Smooth muscle cell (in vitro differentiated cells): Measurements from ENCODE around the gene LCN6. TPM values are rescaled to one million over a fixed set of nuclear protein-coding genes. Genes with fewer than 3 reads are reported as not detected.
"Not testable (repeated sequence)": the region's sequence is repeated elsewhere in the genome, so short reads cannot be mapped to it uniquely, and the experiment has no call there.

Experiments used
- DNase-seq: peaks from one replicate; lab custom pipeline; 2025; ENCODE audit not compliant: unreplicated experiment; lab: John Stamatoyannopoulos, UW
- H2AFZ ChIP-seq: fragments of 200-600 bp; sonication (generic); 2 replicates; pipeline ENCODE4 v1.6.0; 2016; ENCODE audit warnings: antibody characterized with exemption, low read depth, mild to moderate bottlenecking
- H3F3A ChIP-seq: fragments of 200-600 bp; sonication (generic); 2 replicates; pipeline ENCODE4 v1.6.0; 2017; ENCODE audit warnings: antibody characterized with exemption, low read depth
- H3K27ac ChIP-seq: fragments of 200-600 bp; sonication (generic); 2 replicates; pipeline ENCODE4 v1.5.1; 2016; ENCODE audit warnings: low read depth, mild to moderate bottlenecking
- H3K27me3 ChIP-seq: fragments of 200-600 bp; sonication (generic); 2 replicates; pipeline ENCODE4 v1.6.1; 2016; ENCODE audit warnings: low read depth, mild to moderate bottlenecking
- H3K36me3 ChIP-seq: fragments of 200-600 bp; sonication (generic); 2 replicates; pipeline ENCODE4 v1.5.1; 2016; ENCODE audit warnings: low read depth
- H3K4me1 ChIP-seq: fragments of 200-600 bp; sonication (generic); 2 replicates; pipeline ENCODE4 v1.5.1; 2016; ENCODE audit warnings: low read depth
- H3K4me2 ChIP-seq: fragments of 200-600 bp; sonication (generic); 2 replicates; pipeline ENCODE4 v1.6.0; 2016; ENCODE audit warnings: mild to moderate bottlenecking
- H3K4me3 ChIP-seq: fragments of 200-600 bp; sonication (generic); 2 replicates; pipeline ENCODE4 v1.5.1; 2016; ENCODE audit warnings: mild to moderate bottlenecking
- H3K79me2 ChIP-seq: fragments of 200-600 bp; sonication (generic); 2 replicates; pipeline ENCODE4 v1.6.0; 2016; ENCODE audit warnings: low read depth, mild to moderate bottlenecking
- H3K9ac ChIP-seq: fragments of 200-600 bp; sonication (generic); 2 replicates; pipeline ENCODE4 v1.6.0; 2016; ENCODE audit warnings: low read depth
- H3K9me3 ChIP-seq: fragments of 200-600 bp; sonication (generic); replicated peaks from 2 replicates; pipeline ENCODE4 v1.5.1; 2016; ENCODE audit warnings: low read depth
- H4K20me1 ChIP-seq: fragments of 200-600 bp; sonication (generic); 2 replicates; pipeline ENCODE4 v1.6.0; 2016; ENCODE audit warnings: low read depth
- WGBS: methylation state at CpG from one replicate; pipeline ENCODE4 v1.1.7; 2016; ENCODE audit warnings: low lambda C conversion rate; 5-methylcytosine and 5-hydroxymethylcytosine counted together
- polyA plus RNA-seq: library from polyadenylated mRNA; unstranded; fragments of >200 nt; fragmentation: Nextera tagmentation; extraction: Ambion mirVana; gene quantifications from 2 replicates; pipeline ENCODE4 v1.2.1, GENCODE V29; 2016
- total RNA-seq: library from RNA; depleted of rRNA; stranded (reverse); fragments of >200 nt; gene quantifications from 2 replicates; pipeline ENCODE4 v1.2.3, GENCODE V29; 2014
- TF ChIP-seq, protein P1 (sequence below): fragments of 200-600 bp; sonication (generic); IDR thresholded peaks from 2 replicates; pipeline ENCODE4 v1.5.1; 2017; ENCODE audit warnings: borderline replicate concordance, mild to moderate bottlenecking, antibody characterized with exemption; ENCODE audit not compliant: insufficient read depth, poor library complexity, severe bottlenecking

Gene LCN6
- total and polyA plus RNA-seq, 2 experiments from 2014 or later, result not detected

GRCh38 chr9:136762221-136762691, 13.9 kb upstream of the LCN6 start:
- Histone ChIP-seq H3K79me2 (no peaks in the 10 kb centered on the region), H3K4me3 (no peak overlapping the region), H3K4me1 (peaks cover 3% of the 10 kb centered on the region), H3F3A (no peaks in the 10 kb centered on the region), H3K9ac (no peak overlapping the region), H3K9me3 (no peaks in the 10 kb centered on the region), H3K4me2 (no peak overlapping the region), H2AFZ (no peak overlapping the region), H4K20me1 (no peaks in the 10 kb centered on the region), H3K36me3 (no peaks in the 10 kb centered on the region), H3K27ac (no peak overlapping the region), H3K27me3 (no peaks in the 10 kb centered on the region)
- no peak for DNase-seq
- 94% methylated on average over 15 of the region's 17 CpGs for WGBS
- TF ChIP-seq, protein P1, sequence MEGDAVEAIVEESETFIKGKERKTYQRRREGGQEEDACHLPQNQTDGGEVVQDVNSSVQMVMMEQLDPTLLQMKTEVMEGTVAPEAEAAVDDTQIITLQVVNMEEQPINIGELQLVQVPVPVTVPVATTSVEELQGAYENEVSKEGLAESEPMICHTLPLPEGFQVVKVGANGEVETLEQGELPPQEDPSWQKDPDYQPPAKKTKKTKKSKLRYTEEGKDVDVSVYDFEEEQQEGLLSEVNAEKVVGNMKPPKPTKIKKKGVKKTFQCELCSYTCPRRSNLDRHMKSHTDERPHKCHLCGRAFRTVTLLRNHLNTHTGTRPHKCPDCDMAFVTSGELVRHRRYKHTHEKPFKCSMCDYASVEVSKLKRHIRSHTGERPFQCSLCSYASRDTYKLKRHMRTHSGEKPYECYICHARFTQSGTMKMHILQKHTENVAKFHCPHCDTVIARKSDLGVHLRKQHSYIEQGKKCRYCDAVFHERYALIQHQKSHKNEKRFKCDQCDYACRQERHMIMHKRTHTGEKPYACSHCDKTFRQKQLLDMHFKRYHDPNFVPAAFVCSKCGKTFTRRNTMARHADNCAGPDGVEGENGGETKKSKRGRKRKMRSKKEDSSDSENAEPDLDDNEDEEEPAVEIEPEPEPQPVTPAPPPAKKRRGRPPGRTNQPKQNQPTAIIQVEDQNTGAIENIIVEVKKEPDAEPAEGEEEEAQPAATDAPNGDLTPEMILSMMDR, result no peak

GRCh38 chr9:136761545-136761981, 13.2 kb upstream of the LCN6 start:
- Histone ChIP-seq H3K27ac (no peak overlapping the region), H3K4me2 (no peak overlapping the region), H3K4me3 (no peak overlapping the region), H3K9me3 (no peaks in the 10 kb centered on the region), H3K27me3 (no peaks in the 10 kb centered on the region), H3F3A (no peaks in the 10 kb centered on the region), H3K79me2 (no peaks in the 10 kb centered on the region), H3K9ac (no peak overlapping the region), H2AFZ (no peak overlapping the region), H4K20me1 (no peaks in the 10 kb centered on the region), H3K36me3 (no peaks in the 10 kb centered on the region), H3K4me1 (peaks cover 3% of the 10 kb centered on the region)
- WGBS, result 91% methylated on average over 9 of the region's 13 CpGs
- DNase-seq, result no peak
- TF ChIP-seq, protein P1, result no peak

- not testable (repeated sequence) for H3K9me3 ChIP-seq, H3K27ac ChIP-seq, DNase-seq, H4K20me1 ChIP-seq, H3F3A ChIP-seq, H2AFZ ChIP-seq, H3K4me3 ChIP-seq, H3K4me1 ChIP-seq, H3K79me2 ChIP-seq, H3K36me3 ChIP-seq, H3K4me2 ChIP-seq, H3K27me3 ChIP-seq, H3K9ac ChIP-seq
- TF ChIP-seq, protein P1, result peak; percentile 44
- WGBS, result 57% methylated on average over 22 of the region's 22 CpGs
These were observed 12.7 kb upstream of the LCN6 start for GRCh38 chr9:136760834-136761544.

DNA sequence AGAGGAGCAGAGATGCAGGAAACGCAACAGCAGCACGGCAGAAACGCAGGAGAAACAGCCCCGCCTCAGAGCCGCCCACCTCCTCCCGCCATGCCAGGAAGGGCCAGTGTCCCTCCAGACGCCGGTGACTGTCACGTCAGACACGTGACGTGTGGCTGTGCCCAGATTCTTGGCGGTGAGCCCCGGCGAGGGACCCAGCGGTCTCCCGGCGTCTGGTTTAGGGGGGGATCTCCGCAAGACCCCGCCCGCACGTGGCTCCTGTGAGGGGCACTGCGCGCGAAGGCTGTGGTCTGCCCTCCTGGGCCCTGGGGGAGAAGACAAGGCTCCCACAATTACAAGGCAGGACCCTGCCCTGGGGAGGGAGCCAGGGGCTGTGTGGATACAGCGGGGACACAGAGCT, 12.1 kb upstream of the LCN6 start:
- no peak for DNase-seq
- TF ChIP-seq, protein P1, result no peak
- no peak overlapping the region for H3K4me2 ChIP-seq
- H2AFZ ChIP-seq, result no peak overlapping the region
- H3K79me2 ChIP-seq, result no peaks in the 10 kb centered on the region
- no peaks in the 10 kb centered on the region for H3F3A ChIP-seq
- no peak overlapping the region for H3K27ac ChIP-seq
- H3K9me3 ChIP-seq, result no peaks in the 10 kb centered on the region
- WGBS, result 86% methylated on average over 25 of the region's 25 CpGs
- H3K36me3 ChIP-seq, result no peaks in the 10 kb centered on the region
- no peak overlapping the region for H3K4me3 ChIP-seq
- no peaks in the 10 kb centered on the region for H3K27me3 ChIP-seq
- no peaks in the 10 kb centered on the region for H4K20me1 ChIP-seq
- no peak overlapping the region for H3K9ac ChIP-seq
- H3K4me1 ChIP-seq, result peaks cover 3% of the 10 kb centered on the region
